Fibroblast of upper back skin (primary cell): Measurements from ENCODE around the gene STK39.

Experiments
- DNase-seq: peaks from one replicate; pipeline ENCODE4 v3.0.0-alpha.2; 2013

STK39 gene

GRCh38 chr2:168207851-168208250, 39.5 kb downstream of the STK39 start:
- no peak for DNase-seq

DNA sequence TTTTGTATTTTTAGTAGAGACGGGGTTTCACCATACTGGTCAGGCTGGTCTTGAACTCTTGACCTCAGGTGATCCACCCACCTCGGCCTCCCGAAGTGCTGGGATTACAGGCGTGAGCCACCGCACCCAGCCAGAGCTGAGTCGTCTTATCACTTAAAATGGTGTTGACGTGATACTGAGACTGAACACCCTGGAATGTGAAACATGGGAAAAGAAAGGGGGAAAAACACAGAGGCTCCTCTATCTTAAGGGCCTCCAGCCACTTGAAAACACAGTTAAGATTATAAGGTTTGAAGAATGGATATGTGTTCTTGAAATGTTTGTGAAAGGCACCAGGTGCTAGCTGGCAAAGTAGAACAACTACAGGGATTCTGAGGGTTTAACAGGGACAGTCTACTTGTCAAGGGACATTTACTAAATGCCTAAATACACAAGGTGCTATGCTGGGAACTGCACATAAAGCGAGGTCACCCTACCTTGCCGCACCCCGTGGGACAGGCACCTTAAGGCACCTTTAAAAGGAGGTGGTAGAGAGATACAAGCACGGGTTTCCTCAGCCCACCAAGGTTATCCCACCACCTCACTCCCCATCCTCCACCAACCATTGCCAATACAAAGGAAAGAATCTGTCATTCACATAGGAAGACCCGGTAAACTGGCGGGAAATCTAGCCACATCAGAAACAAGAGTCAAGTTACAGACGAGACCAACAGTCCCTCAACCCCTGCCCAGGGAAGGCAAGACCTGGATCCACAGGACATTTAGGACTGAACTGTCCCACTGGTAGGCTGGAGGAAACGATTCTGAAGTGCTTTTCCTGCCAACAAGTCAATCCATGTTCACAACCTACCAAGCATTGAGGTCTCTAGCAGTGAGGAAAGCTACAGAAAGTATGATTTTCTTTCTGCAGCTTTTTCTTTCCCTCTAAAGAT, 43.4 kb downstream of the STK39 start:
- no peak for DNase-seq

- DNase-seq: no peak
Observed at GRCh38 chr2:168201584-168202116, 45.7 kb downstream of the STK39 start.

DNA sequence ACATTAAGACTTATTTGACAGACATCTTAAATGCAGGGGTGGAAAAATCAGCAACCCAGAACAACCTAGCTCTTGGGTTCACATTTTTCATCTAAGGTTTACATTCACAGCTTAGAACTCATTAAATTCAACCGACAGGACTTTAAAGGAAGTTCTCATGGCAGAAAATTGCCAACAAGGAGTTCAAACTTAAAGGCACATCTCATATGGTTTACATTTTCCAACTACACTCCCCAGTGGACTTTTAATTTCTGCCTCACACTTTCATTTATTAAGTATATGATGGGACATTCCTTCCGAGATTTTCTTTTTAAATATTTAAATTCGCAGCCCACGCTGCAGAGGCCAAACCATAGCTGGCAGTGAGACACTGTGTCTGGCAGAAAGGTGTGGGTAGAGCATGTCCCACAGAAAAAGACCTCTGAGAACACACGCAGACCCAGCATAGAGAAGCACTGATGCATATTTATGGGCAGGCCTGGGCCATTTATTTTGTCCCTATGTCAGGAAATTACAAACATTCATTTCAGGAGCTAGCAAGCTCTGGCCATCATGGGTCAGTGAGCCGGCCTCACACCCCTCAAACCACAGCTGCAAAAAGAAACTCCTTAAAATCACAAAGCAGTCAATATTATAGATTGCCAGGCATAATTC, 46.3 kb downstream of the STK39 start:
- DNase-seq: no peak

DNA sequence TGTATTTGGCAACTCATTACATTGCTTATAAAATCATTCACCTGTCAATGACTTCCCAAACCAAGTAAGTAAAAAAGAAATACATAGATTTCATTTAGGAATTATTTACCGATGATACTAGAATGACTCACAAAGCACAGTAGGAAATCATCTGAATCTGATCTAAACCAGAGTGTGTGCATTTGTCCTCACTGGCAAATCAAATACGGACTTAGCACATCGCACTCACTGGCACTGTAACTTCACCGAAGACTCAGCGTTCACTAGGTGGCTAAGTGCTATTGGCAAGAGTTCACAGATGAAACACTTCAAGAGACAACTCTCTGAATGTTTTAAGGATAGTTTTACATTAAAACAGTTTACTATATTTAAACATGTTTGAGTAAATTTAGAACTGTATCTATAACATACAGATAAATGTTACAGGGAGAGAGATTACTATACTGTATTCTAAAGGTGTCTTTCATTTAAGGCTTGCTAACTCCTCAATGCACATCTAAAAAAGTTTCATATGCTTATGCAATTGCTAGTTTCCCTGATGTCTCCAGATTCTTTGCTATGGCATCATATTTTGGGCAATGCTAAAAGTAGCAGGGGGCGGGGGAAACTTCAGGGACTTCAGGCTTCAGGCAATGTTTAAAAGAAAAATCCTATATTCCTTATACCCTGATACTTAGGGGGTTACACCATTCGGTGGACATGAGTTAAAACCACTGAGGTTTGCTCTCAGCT, 48.8 kb downstream of the STK39 start:
- peak; percentile 47 for DNase-seq

DNA sequence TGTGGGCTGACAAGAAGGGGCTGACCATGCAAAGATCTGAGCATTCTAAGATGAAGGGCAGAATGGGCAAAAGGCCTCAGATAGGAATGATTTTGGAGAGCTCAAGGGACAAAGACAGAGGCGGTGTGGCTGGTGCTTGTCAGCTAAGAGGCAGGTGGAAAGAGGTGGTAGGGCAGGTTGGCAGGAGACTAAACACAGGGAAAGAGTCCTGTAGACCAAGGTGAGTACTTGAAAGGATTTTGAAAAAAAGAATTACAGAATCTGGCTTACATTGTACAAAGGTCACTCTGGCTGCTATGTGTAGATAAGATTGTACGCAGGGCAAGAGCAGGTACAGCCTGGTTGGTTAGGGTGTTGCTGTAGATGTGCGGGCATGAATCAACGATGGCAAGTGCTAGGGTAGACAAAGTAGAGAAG, 50.6 kb downstream of the STK39 start:
- no peak for DNase-seq

- DNase-seq: peak; percentile 51
Observed at GRCh38 chr2:168194784-168195522, 52.4 kb downstream of the STK39 start.

DNA sequence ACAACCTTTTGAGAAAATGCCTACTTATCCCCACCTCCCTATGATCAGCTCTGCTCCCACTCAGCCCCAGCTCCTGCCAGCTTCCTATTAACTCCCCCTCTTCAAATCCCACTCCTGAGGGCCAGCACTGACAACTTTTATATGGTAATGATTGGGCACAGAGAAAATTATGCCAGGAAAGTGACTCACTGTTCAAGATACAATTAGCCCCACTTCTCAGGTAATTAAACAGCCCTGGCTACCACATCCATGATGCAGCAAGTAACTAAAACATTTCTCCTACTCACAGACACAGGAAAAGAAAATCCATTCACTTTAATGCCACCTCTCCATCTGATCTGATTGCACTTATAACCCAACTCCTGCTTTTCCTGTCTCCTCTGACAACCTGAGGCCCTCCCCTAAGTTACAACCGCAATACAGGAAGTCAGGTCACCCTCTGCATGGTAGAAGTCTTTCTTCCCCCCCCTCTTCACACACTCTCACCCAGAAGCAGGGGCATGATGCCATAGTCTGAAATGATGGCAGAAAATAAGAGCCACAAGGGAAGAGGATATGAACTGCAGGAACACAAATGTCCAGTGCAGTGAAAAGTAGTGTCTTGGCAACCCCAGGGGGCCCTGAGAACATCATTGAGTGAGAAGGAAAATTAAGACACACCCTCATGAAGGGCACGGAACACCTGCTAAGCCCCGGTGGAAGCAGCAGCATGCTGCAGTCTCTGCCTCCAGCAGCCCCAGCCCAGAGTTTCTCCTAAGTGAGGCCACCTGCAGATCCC, 54.4 kb downstream of the STK39 start:
- DNase-seq: no peak

- DNase-seq: no peak
Observed at GRCh38 chr2:168191955-168192785, 55.2 kb downstream of the STK39 start.

GRCh38 chr2:168190590-168191336, 56.6 kb downstream of the STK39 start:
- DNase-seq: no peak

DNA sequence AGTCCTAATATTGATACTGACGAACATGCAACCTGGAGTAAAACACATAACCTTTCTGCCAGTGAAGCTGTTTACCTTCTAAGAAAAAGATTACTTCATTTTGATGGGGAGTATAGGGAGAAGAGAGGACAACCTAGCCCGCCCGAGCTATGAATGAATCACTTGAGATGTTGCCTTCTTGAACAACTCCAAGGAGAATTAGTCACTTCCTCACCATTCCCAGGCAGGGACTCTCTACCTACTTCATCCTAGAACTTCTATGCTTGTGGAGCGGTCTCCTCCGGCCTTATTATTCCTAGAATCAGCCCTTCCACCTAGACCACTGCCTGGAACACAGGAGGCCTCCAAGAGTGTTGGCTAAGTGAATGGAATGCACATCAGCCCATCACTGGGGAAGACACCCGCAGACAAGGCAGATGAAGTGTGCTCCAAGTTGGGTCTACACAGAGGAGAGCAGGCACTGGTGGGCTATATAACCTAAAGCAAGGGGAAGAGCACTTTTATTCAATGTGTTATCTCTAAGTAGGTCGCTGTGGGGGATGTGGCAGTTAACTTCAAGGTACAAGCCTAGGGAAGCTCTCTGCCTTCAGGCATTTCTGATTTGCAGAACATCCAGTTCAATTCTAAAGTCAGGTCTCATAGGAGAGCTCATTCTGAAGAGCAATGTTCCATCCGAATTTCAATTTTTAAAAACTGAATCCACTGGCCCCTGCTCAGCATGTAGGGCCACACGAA, 57.4 kb downstream of the STK39 start:
- DNase-seq: peak; percentile 65

- DNase-seq: no peak
Observed at GRCh38 chr2:168188002-168188401, 59.4 kb downstream of the STK39 start.

- no peak for DNase-seq
Observed at GRCh38 chr2:168186452-168186851, 60.9 kb downstream of the STK39 start.

DNA sequence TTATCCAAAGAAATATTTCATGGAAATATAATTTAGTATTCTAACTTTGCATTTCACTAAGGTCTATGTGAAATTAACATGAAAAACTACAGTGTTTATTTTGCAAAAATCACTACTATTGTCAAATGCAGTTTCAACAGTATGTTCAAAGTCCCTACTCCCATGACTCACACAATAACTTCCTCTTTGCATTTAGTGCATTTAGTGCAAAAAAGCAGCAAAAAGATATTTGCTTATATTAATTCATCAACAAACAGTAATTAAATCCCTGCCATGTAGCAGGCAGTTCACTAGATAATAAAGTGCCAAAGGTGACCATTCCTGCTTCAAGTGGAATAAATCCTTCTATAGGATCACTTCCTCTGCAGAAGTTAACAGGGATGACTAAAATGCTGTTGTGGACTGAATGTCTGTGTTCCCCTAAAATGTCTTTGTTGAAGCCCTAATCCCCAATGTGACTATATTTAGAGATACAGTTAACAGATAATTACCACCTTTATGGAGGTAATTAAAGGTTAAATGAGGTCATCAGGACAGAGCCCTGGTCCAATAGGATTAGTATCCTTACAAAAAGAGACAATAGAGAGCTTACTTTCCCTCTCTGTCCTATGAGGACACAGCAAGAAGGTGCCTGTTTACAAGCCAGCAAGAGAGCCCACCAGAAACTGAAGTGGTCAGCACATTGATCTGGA, 61.7 kb downstream of the STK39 start:
- DNase-seq: no peak

- DNase-seq: peak; percentile 22
Observed at GRCh38 chr2:168184681-168185513, 62.5 kb downstream of the STK39 start.

DNA sequence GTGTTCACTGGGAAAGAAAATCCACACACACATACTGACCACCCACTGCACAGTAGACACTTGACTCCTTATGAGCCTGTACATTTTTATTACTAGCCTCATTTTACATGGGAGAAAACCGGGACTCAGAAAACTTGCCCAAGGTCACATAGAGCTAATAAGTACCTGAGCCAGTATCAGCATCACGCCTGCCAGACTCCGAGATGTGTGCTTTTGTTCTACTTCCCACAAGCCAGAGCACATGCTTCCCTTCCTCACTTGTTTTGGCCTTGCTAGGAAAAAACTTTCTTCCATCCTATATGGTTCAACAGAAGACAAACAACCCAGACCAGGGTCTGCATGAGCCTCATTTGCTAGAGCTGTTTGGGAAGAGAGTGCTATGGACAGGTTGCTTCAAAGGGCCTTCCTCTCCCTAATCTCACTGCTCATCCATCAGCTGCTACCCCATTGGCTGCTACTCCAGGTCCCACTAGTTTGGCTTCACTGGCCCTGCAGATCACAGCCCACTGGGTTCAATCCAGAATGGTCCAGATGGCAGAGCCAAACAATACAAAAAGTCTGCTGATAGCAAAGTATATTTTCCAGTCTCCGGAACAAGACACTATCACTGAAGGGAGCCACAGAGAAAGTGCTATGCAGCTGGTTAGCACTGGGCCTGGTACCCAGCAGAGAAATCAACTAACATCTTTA, 63.9 kb downstream of the STK39 start:
- DNase-seq: no peak
